GM19238 (cell line): ENCODE data around the gene FAM8A1.

Experiments used
- DNase-seq: peaks from one replicate; pipeline ENCODE4 v3.0.0; 2011; ENCODE audit warnings: low spot score; ENCODE audit not compliant: insufficient read length

The FAM8A1 gene

DNA sequence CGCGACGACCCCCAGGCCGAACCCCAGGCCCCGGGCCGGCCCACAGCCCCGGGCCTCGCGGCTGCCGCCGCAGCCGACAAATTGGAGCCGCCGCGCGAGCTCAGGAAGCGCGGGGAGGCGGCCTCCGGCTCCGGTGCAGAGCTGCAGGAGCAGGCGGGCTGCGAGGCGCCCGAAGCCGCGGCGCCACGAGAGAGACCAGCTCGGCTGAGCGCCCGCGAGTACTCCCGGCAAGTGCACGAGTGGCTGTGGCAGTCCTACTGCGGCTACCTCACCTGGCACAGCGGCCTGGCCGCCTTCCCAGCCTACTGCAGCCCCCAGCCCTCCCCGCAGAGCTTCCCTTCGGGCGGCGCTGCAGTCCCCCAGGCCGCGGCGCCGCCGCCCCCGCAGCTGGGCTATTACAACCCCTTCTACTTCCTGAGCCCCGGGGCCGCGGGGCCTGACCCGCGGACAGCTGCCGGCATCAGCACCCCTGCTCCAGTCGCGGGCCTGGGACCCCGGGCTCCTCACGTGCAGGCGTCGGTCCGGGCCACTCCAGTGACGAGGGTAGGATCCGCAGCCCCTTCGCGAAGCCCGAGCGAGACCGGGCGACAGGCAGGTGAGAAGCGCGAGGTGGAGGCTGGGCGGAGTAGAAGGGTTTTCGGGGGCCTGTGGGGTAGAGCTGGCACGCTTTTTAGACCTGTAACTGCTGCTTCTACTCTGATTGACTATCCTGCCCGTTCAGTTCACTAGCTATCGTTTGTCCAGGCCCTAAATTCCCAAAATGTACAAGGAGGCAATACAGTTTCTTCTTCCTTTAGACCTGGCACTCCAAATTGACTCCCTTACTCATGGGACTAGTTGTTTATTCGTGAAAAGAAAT, 654 bp downstream of the FAM8A1 start:
- DNase-seq = peak; percentile 17

- DNase-seq = no peak
These were observed 1.2 kb downstream of the FAM8A1 start for GRCh38 chr6:17601386-17601703.

DNA sequence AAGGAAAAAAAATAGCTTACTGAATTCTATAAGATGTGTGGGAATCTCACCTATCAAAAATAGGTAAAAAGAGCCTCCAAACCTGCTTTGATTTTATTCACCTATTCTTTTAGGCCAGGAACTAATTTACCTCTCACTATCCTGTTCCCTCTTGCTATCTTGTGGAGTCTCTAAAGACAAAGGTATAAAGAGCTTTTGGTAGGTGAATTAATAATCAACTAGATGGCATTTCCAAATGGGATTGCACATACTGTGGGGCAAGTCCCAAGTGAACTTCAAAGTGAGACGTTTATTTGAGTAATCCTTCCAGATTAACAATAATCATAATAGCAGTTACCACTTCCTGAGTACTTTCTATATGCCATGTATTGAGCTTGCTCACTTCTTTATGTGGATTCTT, 2.8 kb downstream of the FAM8A1 start:
- no peak for DNase-seq

- DNase-seq = no peak
These were observed 6.5 kb downstream of the FAM8A1 start for GRCh38 chr6:17606606-17607005.

- no peak for DNase-seq
These were observed 10.7 kb downstream of the FAM8A1 start for GRCh38 chr6:17610835-17611234.

GRCh38 chr6:17612048-17612447, 11.9 kb downstream of the FAM8A1 start:
- DNase-seq = no peak

DNA sequence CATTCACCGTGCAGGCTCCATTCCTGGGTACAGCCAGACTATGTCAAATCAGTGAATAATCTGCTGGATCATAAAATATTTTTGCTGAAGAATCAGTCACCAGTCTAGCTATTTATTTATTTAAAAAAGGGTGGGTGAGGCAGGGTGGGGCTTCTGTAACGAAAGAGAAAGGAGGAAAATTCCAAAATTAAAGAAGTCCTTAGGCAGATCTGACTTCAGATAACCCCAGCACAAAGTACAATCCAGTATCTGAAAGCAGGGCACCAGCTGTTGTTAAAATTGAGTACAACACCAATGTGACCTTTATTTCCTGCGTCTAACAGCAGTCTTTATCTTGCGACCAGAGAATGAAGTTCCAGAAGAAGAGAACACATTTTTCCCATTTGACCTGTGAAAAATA, 15.7 kb downstream of the FAM8A1 start:
- DNase-seq = no peak

- no peak for DNase-seq
These were observed 20.9 kb downstream of the FAM8A1 start for GRCh38 chr6:17621003-17621402.

DNA sequence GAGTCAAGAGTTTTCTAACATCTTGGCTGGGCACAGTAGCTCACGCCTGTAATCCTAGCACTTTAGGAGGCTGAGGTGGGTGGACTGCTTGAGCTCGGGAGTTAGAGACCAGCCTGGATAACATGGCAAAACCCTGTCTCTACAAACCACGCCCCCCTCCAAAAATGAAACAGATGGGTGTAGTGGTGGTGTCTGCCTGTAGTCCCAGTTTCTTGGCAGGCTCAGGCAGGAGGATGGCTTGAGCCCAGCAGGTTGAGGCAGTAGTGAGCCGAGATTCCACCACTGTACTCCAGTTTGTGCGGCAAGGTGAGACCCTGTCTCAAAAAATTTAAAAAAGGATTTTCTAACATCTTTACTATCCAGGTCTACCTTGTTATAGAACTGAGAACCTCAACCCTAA, 22.0 kb downstream of the FAM8A1 start:
- no peak for DNase-seq

DNA sequence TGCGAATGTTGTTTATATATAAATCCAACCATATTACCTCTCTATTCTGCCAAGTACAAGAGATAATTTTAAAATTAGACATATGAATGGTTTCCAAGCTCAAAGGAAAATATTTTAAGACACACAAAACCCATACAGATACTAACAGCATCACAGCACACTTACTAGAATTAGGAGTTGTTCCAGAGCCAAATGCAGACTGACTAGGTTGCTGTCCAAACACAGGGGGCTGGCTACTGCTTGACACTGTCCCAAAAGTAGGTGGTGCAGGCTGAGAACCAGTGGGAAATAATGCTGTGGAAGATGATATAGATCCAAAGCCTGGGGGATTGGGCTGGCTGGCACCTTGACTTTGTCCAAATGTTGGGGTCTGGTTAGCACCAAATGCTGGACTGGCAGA, 24.3 kb downstream of the FAM8A1 start:
- DNase-seq = no peak

GRCh38 chr6:17628873-17629272, 28.8 kb downstream of the FAM8A1 start:
- DNase-seq = no peak

- DNase-seq = no peak
These were observed 29.9 kb downstream of the FAM8A1 start for GRCh38 chr6:17629824-17630510.

DNA sequence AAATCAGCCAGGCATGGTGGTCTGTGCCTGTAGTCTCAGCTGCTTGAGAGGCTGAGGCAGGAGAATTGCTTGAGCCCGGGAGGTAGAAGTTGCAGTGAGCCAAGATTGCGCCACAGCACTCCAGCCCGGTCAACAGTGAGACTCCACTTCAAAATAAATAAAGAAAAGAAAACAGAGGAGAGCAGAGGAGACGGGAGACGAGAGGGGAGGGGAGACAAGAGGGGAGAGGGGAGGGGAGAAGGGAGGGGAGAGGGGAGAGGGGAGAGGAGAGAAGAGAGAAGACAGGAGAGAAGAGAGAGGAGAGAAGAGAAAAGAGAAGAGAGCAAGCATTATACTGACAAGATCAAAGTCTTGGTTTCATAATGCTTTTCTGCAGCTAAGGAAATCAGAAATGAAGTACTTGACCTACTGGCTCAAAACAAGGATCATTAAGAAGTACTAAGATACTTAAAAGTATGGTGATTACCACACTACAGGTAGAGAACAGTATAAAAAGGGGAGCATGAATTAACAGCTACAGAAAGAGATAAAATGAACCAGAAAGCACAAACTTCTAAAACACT, 30.5 kb downstream of the FAM8A1 start:
- DNase-seq = no peak

DNA sequence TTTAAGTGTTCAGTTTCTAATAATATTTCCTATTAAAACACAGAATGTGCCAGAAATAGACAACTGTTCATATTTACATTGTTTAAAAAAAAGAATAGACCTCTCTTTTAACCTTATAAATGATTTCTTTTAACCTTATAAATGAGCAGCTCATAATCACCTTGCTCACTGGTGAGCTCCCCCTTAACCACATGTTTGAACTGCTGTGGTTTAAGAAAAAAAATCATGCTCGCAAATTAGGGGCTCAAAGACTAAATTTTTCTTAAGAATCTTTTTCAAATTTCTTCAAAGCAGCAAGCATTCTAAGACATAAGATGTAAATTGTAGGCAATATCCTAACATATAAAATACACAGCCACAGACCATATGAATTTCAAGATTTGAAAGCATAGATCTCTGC, 32.8 kb downstream of the FAM8A1 start:
- DNase-seq = no peak

GRCh38 chr6:17633465-17634188, 33.5 kb downstream of the FAM8A1 start:
- DNase-seq = no peak

DNA sequence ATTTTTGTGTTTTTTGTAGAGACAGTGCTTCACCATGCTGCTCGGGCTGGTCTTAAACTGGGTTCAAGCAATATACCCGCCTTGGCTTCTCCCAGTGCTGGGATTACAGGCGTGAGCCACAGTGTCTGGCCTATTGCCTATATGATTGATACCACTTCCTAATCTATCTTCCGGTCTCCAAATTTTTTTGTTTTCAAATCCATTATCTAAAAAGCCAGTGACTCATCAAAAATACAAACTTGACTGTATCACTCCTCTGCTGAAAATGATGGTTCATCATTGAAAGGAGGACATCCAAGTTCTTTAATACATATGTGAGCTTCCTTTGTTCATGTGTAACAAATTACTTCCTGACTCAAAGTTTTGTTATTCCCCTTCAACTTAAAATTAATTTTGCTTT, 35.5 kb downstream of the FAM8A1 start:
- no peak for DNase-seq

GRCh38 chr6:17638212-17638715, 38.2 kb downstream of the FAM8A1 start:
- DNase-seq = no peak

- DNase-seq = no peak
These were observed 40.4 kb downstream of the FAM8A1 start for GRCh38 chr6:17640477-17640917.

- DNase-seq = no peak
These were observed 48.6 kb downstream of the FAM8A1 start for GRCh38 chr6:17648745-17649144.

DNA sequence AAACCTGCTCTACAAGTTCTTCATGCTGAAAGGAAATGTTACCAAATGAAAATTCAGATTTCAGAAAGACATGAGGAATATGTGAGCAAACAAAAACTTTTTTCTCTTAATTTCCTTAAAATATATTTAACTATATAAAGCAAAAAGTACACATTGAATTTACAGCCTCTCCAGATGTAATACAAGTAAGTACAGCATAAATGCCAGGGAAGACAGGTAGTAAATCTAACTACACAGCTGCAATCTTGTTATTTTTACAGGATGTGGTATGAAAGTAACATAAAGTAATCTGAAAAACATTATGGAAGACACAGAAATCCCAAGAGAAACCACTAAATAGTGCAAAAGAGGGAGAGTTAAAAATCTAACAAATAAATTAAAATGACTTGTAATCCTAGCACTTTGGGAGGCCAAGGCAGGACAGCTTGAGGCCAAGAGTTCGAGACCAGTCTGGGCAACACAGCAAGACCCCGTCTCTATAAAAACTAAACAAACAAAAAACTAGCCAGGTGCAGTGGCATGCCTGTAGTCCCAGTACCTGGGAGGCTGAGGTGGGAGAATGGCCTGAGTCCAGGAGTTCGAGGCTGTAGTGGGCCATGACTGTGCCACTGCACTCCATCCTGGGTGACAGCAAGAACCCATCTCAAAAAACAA, 50.7 kb downstream of the FAM8A1 start:
- no peak for DNase-seq

GRCh38 chr6:17653198-17653882, 53.2 kb downstream of the FAM8A1 start:
- no peak for DNase-seq
